WTC11 (cell line): ENCODE measurements around the gene ERH. TPM values are rescaled to one million over a fixed set of nuclear protein-coding genes. Genes with fewer than 3 reads are reported as not detected.

Experiments
- ATAC-seq: fragments of 200-7000 bp; cut with Tn5 transposase; 2 replicates; pipeline ENCODE4 v1.10.0; 2021; ENCODE audit warnings: mild to moderate bottlenecking, moderate library complexity
- CTCF ChIA-PET: fragments of 300-600 bp; sonication (Branson Sonifier 250); formaldehyde crosslinking; loops from one replicate; lab custom pipeline; 2021; ENCODE audit warnings: antibody characterized with exemption; lab: Charles Lee
- POLR2A ChIA-PET: fragments of 350-600 bp; sonication (Branson Sonifier 250); formaldehyde crosslinking; loops from one replicate; lab custom pipeline; 2021; ENCODE audit warnings: antibody characterized with exemption; lab: Charles Lee
- DNase-seq: peaks from one replicate; pipeline ENCODE4 v3.0.0; 2021; ENCODE audit warnings: low spot score
- H3K27ac Mint-ChIP-seq: 2 replicates; pipeline ENCODE4 v1.8.0; 2021; ENCODE audit warnings: mixed read lengths
- H3K27me3 Mint-ChIP-seq: 2 replicates; pipeline ENCODE4 v1.8.0; 2021; ENCODE audit warnings: low read depth, mild to moderate bottlenecking, moderate library complexity, mixed read lengths
- H3K36me3 Mint-ChIP-seq: 2 replicates; pipeline ENCODE4 v1.8.0; 2021; ENCODE audit warnings: mixed read lengths
- H3K4me1 Mint-ChIP-seq: 2 replicates; pipeline ENCODE4 v1.8.0; 2022; ENCODE audit warnings: mixed read lengths
- H3K4me3 Mint-ChIP-seq: 2 replicates; pipeline ENCODE4 v1.8.0; 2021; ENCODE audit warnings: mild to moderate bottlenecking, moderate library complexity, mixed read lengths
- H3K9me3 Mint-ChIP-seq: 2 replicates; pipeline ENCODE4 v1.8.0; 2021; ENCODE audit warnings: mixed read lengths
- CREB1 ChIP-seq: sonication (generic); formaldehyde crosslinking; IDR thresholded peaks from 2 replicates; pipeline ENCODE4 v1.8.0; 2023; ENCODE audit warnings: mild to moderate bottlenecking, missing genetic modification reagents
- FOXJ3 ChIP-seq: sonication (generic); formaldehyde crosslinking; IDR thresholded peaks from 2 replicates; pipeline ENCODE4 v1.9.0; 2021; ENCODE audit warnings: missing genetic modification reagents, mild to moderate bottlenecking, borderline replicate concordance
- GTF2I ChIP-seq: fragments of 250-450 bp; sonication (Bioruptor Pico); conservative IDR thresholded peaks from 2 replicates; pipeline ENCODE4 v1.4.0; 2021; ENCODE audit warnings: mild to moderate bottlenecking
- IRF2 ChIP-seq: sonication (generic); formaldehyde crosslinking; IDR thresholded peaks from 2 replicates; pipeline ENCODE4 v1.8.0; 2022; ENCODE audit warnings: low read depth, missing genetic modification reagents, borderline replicate concordance
- KAT7 ChIP-seq: sonication (generic); formaldehyde crosslinking; IDR thresholded peaks from 2 replicates; pipeline ENCODE4 v1.8.1; 2023; ENCODE audit warnings: missing genetic modification reagents, mild to moderate bottlenecking, borderline replicate concordance
- NR3C1 ChIP-seq: sonication (generic); formaldehyde crosslinking; conservative IDR thresholded peaks from 2 replicates; pipeline ENCODE4 v1.8.1; 2023; ENCODE audit warnings: low read depth, mild to moderate bottlenecking, missing genetic modification reagents
- PRRX2 ChIP-seq: fragments of 250-450 bp; sonication (Bioruptor Pico); IDR thresholded peaks from 2 replicates; pipeline ENCODE4 v1.8.0; 2021; ENCODE audit warnings: mild to moderate bottlenecking
- RORB ChIP-seq: fragments of 250-450 bp; sonication (Bioruptor Pico); IDR thresholded peaks from 2 replicates; pipeline ENCODE4 v1.9.0; 2021; ENCODE audit warnings: mild to moderate bottlenecking
- ZNF317 ChIP-seq: sonication (generic); formaldehyde crosslinking; IDR thresholded peaks from 2 replicates; pipeline ENCODE4 v1.8.1; 2023; ENCODE audit warnings: low read depth, mild to moderate bottlenecking, moderate library complexity, missing genetic modification reagents, borderline replicate concordance
- total RNA-seq: library from RNA; stranded (reverse); gene quantifications from 3 replicates; pipeline ENCODE4 v1.2.3, GENCODE V29; 2021
- TF ChIP-seq, protein P1 (sequence below): sonication (generic); formaldehyde crosslinking; IDR thresholded peaks from 2 replicates; pipeline ENCODE4 v1.8.1; 2023; ENCODE audit warnings: mild to moderate bottlenecking, missing genetic modification reagents
- TF ChIP-seq, protein P2 (sequence below): sonication (generic); formaldehyde crosslinking; IDR thresholded peaks from 2 replicates; pipeline ENCODE4 v1.8.1; 2022; ENCODE audit warnings: missing genetic modification reagents, borderline replicate concordance
- TF ChIP-seq, protein P3 (sequence below): sonication (generic); formaldehyde crosslinking; IDR thresholded peaks from 2 replicates; pipeline ENCODE4 v1.8.1; 2023; ENCODE audit warnings: mild to moderate bottlenecking, missing genetic modification reagents, moderate library complexity
- TF ChIP-seq, protein P4 (sequence below): fragments of 250-450 bp; sonication (Bioruptor Pico); IDR thresholded peaks from 2 replicates; pipeline ENCODE4 v1.9.0; 2021; ENCODE audit warnings: mild to moderate bottlenecking, borderline replicate concordance
- TF ChIP-seq, protein P5 (sequence below): sonication (generic); formaldehyde crosslinking; IDR thresholded peaks from 2 replicates; pipeline ENCODE4 v1.8.0; 2023; ENCODE audit warnings: missing genetic modification reagents, mild to moderate bottlenecking, borderline replicate concordance
- TF ChIP-seq, protein P6 (sequence below): sonication (generic); formaldehyde crosslinking; IDR thresholded peaks from 2 replicates; pipeline ENCODE4 v1.8.1; 2023; ENCODE audit warnings: mild to moderate bottlenecking, missing genetic modification reagents
- TF ChIP-seq, protein P7 (sequence below): sonication (generic); formaldehyde crosslinking; IDR thresholded peaks from 2 replicates; pipeline ENCODE4 v1.8.0; 2022; ENCODE audit warnings: mild to moderate bottlenecking, missing genetic modification reagents

ERH gene
- total RNA-seq, 1 experiment from 2014 or later = 363 TPM

DNA sequence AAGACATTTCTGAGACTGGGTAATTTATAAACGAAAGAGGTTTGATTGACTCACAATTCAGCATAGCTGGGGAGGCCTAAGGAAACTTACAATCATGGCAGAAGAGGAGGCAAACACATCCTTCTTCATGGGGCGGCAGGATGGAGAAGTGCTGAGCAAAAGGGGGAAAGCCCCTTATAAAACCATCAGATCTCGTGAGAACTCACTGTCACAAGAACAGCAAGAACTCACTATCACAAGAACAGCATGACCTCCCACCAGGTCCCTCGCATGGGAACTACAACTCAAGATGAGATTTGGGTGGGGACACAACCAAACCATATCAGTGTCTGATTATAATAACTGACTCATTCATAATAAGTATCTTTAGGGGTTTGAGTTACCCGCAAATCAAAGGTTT, 6.8 kb upstream of the ERH start:
- TF ChIP-seq, protein P1, sequence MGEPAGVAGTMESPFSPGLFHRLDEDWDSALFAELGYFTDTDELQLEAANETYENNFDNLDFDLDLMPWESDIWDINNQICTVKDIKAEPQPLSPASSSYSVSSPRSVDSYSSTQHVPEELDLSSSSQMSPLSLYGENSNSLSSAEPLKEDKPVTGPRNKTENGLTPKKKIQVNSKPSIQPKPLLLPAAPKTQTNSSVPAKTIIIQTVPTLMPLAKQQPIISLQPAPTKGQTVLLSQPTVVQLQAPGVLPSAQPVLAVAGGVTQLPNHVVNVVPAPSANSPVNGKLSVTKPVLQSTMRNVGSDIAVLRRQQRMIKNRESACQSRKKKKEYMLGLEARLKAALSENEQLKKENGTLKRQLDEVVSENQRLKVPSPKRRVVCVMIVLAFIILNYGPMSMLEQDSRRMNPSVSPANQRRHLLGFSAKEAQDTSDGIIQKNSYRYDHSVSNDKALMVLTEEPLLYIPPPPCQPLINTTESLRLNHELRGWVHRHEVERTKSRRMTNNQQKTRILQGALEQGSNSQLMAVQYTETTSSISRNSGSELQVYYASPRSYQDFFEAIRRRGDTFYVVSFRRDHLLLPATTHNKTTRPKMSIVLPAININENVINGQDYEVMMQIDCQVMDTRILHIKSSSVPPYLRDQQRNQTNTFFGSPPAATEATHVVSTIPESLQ (CRISPR knock-in tag) = no peak
- no peak for TF ChIP-seq NR3C1 (CRISPR knock-in tag)
- TF ChIP-seq, protein P2, sequence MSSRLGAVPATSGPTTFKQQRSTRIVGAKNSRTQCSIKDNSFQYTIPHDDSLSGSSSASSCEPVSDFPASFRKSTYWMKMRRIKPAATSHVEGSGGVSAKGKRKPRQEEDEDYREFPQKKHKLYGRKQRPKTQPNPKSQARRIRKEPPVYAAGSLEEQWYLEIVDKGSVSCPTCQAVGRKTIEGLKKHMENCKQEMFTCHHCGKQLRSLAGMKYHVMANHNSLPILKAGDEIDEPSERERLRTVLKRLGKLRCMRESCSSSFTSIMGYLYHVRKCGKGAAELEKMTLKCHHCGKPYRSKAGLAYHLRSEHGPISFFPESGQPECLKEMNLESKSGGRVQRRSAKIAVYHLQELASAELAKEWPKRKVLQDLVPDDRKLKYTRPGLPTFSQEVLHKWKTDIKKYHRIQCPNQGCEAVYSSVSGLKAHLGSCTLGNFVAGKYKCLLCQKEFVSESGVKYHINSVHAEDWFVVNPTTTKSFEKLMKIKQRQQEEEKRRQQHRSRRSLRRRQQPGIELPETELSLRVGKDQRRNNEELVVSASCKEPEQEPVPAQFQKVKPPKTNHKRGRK (CRISPR knock-in tag) = no peak
- TF ChIP-seq IRF2 = no peak
- ChIA-PET POLR2A (no interaction called here), CTCF (no interaction called here)
- no peaks in the 10 kb centered on the region for H3K27me3 Mint-ChIP-seq
- no peak overlapping the region for H3K4me3 Mint-ChIP-seq
- no peak overlapping the region for H3K27ac Mint-ChIP-seq
- peaks cover 15% of the 10 kb centered on the region for H3K4me1 Mint-ChIP-seq
- H3K9me3 Mint-ChIP-seq = no peaks in the 10 kb centered on the region
- ATAC-seq (no peak), DNase-seq (no peak)
- H3K36me3 Mint-ChIP-seq = no peaks in the 10 kb centered on the region

DNA sequence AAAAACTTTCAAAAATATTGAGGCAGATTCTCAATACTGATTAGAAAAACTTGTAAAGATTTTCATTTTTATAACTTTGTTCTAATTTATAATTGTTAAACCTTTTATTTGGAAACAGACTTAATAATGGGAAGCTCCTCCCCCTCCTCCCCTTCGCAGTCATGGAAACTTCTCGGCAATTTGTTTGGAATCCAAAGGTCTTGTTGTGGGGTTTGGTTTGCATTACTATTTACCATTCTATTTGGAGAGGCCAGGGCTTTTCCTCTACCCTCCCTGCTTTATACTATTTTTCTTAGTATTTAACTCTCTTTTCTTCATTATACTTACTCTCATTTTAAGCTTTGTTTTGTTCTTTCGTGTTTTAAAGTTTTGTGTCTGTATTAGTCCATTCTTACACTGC, 6.4 kb upstream of the ERH start:
- no peak for ATAC-seq
- ChIA-PET POLR2A (no interaction called here), CTCF (no interaction called here)
- Mint-ChIP-seq H3K36me3 (no peaks in the 10 kb centered on the region), H3K27me3 (no peaks in the 10 kb centered on the region), H3K9me3 (no peaks in the 10 kb centered on the region), H3K4me3 (no peak overlapping the region), H3K27ac (no peak overlapping the region), H3K4me1 (peaks cover 19% of the 10 kb centered on the region)
- TF ChIP-seq, protein P3, sequence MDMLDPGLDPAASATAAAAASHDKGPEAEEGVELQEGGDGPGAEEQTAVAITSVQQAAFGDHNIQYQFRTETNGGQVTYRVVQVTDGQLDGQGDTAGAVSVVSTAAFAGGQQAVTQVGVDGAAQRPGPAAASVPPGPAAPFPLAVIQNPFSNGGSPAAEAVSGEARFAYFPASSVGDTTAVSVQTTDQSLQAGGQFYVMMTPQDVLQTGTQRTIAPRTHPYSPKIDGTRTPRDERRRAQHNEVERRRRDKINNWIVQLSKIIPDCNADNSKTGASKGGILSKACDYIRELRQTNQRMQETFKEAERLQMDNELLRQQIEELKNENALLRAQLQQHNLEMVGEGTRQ (CRISPR knock-in tag) = no peak
- TF ChIP-seq IRF2 (no peak), FOXJ3 (CRISPR knock-in tag) (no peak), GTF2I (CRISPR knock-in tag) (no peak), ZNF317 (CRISPR knock-in tag) (no peak), RORB (CRISPR knock-in tag) (no peak), CREB1 (CRISPR knock-in tag) (no peak), NR3C1 (CRISPR knock-in tag) (no peak), PRRX2 (no peak), KAT7 (CRISPR knock-in tag) (no peak)
- TF ChIP-seq, protein P4, sequence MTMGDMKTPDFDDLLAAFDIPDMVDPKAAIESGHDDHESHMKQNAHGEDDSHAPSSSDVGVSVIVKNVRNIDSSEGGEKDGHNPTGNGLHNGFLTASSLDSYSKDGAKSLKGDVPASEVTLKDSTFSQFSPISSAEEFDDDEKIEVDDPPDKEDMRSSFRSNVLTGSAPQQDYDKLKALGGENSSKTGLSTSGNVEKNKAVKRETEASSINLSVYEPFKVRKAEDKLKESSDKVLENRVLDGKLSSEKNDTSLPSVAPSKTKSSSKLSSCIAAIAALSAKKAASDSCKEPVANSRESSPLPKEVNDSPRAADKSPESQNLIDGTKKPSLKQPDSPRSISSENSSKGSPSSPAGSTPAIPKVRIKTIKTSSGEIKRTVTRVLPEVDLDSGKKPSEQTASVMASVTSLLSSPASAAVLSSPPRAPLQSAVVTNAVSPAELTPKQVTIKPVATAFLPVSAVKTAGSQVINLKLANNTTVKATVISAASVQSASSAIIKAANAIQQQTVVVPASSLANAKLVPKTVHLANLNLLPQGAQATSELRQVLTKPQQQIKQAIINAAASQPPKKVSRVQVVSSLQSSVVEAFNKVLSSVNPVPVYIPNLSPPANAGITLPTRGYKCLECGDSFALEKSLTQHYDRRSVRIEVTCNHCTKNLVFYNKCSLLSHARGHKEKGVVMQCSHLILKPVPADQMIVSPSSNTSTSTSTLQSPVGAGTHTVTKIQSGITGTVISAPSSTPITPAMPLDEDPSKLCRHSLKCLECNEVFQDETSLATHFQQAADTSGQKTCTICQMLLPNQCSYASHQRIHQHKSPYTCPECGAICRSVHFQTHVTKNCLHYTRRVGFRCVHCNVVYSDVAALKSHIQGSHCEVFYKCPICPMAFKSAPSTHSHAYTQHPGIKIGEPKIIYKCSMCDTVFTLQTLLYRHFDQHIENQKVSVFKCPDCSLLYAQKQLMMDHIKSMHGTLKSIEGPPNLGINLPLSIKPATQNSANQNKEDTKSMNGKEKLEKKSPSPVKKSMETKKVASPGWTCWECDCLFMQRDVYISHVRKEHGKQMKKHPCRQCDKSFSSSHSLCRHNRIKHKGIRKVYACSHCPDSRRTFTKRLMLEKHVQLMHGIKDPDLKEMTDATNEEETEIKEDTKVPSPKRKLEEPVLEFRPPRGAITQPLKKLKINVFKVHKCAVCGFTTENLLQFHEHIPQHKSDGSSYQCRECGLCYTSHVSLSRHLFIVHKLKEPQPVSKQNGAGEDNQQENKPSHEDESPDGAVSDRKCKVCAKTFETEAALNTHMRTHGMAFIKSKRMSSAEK (CRISPR knock-in tag) = no peak
- TF ChIP-seq, protein P5, sequence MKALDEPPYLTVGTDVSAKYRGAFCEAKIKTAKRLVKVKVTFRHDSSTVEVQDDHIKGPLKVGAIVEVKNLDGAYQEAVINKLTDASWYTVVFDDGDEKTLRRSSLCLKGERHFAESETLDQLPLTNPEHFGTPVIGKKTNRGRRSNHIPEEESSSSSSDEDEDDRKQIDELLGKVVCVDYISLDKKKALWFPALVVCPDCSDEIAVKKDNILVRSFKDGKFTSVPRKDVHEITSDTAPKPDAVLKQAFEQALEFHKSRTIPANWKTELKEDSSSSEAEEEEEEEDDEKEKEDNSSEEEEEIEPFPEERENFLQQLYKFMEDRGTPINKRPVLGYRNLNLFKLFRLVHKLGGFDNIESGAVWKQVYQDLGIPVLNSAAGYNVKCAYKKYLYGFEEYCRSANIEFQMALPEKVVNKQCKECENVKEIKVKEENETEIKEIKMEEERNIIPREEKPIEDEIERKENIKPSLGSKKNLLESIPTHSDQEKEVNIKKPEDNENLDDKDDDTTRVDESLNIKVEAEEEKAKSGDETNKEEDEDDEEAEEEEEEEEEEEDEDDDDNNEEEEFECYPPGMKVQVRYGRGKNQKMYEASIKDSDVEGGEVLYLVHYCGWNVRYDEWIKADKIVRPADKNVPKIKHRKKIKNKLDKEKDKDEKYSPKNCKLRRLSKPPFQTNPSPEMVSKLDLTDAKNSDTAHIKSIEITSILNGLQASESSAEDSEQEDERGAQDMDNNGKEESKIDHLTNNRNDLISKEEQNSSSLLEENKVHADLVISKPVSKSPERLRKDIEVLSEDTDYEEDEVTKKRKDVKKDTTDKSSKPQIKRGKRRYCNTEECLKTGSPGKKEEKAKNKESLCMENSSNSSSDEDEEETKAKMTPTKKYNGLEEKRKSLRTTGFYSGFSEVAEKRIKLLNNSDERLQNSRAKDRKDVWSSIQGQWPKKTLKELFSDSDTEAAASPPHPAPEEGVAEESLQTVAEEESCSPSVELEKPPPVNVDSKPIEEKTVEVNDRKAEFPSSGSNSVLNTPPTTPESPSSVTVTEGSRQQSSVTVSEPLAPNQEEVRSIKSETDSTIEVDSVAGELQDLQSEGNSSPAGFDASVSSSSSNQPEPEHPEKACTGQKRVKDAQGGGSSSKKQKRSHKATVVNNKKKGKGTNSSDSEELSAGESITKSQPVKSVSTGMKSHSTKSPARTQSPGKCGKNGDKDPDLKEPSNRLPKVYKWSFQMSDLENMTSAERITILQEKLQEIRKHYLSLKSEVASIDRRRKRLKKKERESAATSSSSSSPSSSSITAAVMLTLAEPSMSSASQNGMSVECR (CRISPR knock-in tag) = no peak
- TF ChIP-seq, protein P6, sequence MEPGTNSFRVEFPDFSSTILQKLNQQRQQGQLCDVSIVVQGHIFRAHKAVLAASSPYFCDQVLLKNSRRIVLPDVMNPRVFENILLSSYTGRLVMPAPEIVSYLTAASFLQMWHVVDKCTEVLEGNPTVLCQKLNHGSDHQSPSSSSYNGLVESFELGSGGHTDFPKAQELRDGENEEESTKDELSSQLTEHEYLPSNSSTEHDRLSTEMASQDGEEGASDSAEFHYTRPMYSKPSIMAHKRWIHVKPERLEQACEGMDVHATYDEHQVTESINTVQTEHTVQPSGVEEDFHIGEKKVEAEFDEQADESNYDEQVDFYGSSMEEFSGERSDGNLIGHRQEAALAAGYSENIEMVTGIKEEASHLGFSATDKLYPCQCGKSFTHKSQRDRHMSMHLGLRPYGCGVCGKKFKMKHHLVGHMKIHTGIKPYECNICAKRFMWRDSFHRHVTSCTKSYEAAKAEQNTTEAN (CRISPR knock-in tag) = no peak
- TF ChIP-seq, protein P2 (CRISPR knock-in tag) = no peak
- TF ChIP-seq, protein P7, sequence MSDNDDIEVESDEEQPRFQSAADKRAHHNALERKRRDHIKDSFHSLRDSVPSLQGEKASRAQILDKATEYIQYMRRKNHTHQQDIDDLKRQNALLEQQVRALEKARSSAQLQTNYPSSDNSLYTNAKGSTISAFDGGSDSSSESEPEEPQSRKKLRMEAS (CRISPR knock-in tag) = no peak
- no peak for DNase-seq
